Gastroesophageal sphincter (tissue), 4 donors: ENCODE measurements around the gene FBXO8. TPM values are rescaled to one million over a fixed set of nuclear protein-coding genes. Genes with fewer than 3 reads are reported as not detected.

ENCODE experiments used
- ATAC-seq: fragments of 150-250 bp; one replicate; pipeline ENCODE4 v1.9.1; 2016; ENCODE audit warnings: mild to moderate bottlenecking, moderate library complexity
- H3K27ac ChIP-seq, 4 donors: fragments of 200-600 bp; sonication (generic) in 3 of 4; 1 replicate in 3 of 4; 2 replicates in 1 of 4; pipeline ENCODE4 v1.5.1; 2016 to 2019
- H3K27me3 ChIP-seq: fragments of 200-600 bp; sonication (generic); one replicate; pipeline ENCODE4 v1.5.1; 2019
- H3K36me3 ChIP-seq, 2 donors: fragments of 200-600 bp; sonication (generic); one replicate each; pipeline ENCODE4 v1.5.1; 2019; ENCODE audit warnings: control low read depth in 1 of 2
- H3K4me1 ChIP-seq, 3 donors: fragments of 200-600 bp; sonication (generic); 1 replicate in 2 of 3; 2 replicates in 1 of 3; pipeline ENCODE4 v1.5.1; 2016 to 2019; ENCODE audit warnings: control low read depth in 2 of 3
- H3K4me3 ChIP-seq, 2 donors: fragments of 200-600 bp; sonication (generic); one replicate each; pipeline ENCODE4 v1.5.1; 2019; ENCODE audit warnings: mild to moderate bottlenecking in 1 of 2, moderate library complexity in 1 of 2
- H3K9me3 ChIP-seq, 3 donors: fragments of 200-600 bp; sonication (generic); one replicate each; pipeline ENCODE4 v1.5.1; 2017 to 2019; ENCODE audit warnings: control low read depth in 2 of 3
- CTCF ChIP-seq, 4 experiments: fragments of 200-600 bp in 2 of 4; fragments of 450-650 bp in 2 of 4; sonication (generic) in 1 of 4; IDR thresholded peaks; one replicate each; pipeline ENCODE4 v1.5.1; 2017 to 2019; ENCODE audit warnings: antibody characterized with exemption in 4 of 4, mild to moderate bottlenecking in 2 of 4, moderate library complexity in 2 of 4
- EP300 ChIP-seq: sonication (generic); formaldehyde crosslinking; IDR thresholded peaks from one replicate; pipeline ENCODE4 v1.6.1; 2017; ENCODE audit warnings: antibody characterized with exemption, mild to moderate bottlenecking
- POLR2A ChIP-seq, 2 donors: fragments of 450-650 bp; IDR thresholded peaks; one replicate each; pipeline ENCODE4 v1.6.1; 2017; ENCODE audit warnings: antibody characterized with exemption in 2 of 2, mild to moderate bottlenecking in 2 of 2, moderate library complexity in 1 of 2
- POLR2AphosphoS5 ChIP-seq: sonication (generic); formaldehyde crosslinking; IDR thresholded peaks from one replicate; pipeline ENCODE4 v1.6.1; 2017; ENCODE audit warnings: antibody characterized with exemption
- WGBS, 2 donors: methylation state at CpG; one replicate each; pipeline ENCODE4 v1.1.5; 2018; ENCODE audit warnings: low coverage in 1 of 2; 5-methylcytosine and 5-hydroxymethylcytosine counted together
- total RNA-seq, 4 donors: library from RNA; depleted of rRNA; stranded (reverse); fragments of >200 nt; gene quantifications; one replicate each; pipeline ENCODE4 v1.1.0, GENCODE V29; 2016

FBXO8 gene
- total RNA-seq, 4 donors from 2014 or later = 39.0 to 64.7 (median 58.8) TPM

- no peak overlapping the region for H3K4me3 ChIP-seq
- TF ChIP-seq POLR2A (IDR thresholded peaks at IDR 0.05) (no peak), CTCF (IDR thresholded peaks at IDR 0.05) (no peak), POLR2AphosphoS5 (no peak), EP300 (no peak)
- no peaks in the 10 kb centered on the region for H3K9me3 ChIP-seq
- H3K27ac ChIP-seq = no peak overlapping the region
- peaks cover 0 to 13% (median 0%) of the 10 kb centered on the region in 3 donors for H3K4me1 ChIP-seq
- 79 to 81% methylated on average over 1 of the region's 1 CpG for WGBS, 2 donors
- no peaks in the 10 kb centered on the region for H3K27me3 ChIP-seq
- ATAC-seq = no peak
- H3K36me3 ChIP-seq = peaks cover 0 to 26% of the 10 kb centered on the region in 2 donors
Observed at GRCh38 chr4:174254613-174255012, 28.9 kb downstream of the FBXO8 start.

- Histone ChIP-seq H3K4me1 (peaks cover 0 to 23% (median 0%) of the 10 kb centered on the region in 3 donors), H3K27me3 (no peaks in the 10 kb centered on the region), H3K4me3 (no peak overlapping the region), H3K36me3 (peaks cover 0 to 14% of the 10 kb centered on the region in 2 donors), H3K9me3 (no peaks in the 10 kb centered on the region), H3K27ac (no peak overlapping the region)
- TF ChIP-seq CTCF (IDR thresholded peaks at IDR 0.05) (no peak), EP300 (no peak), POLR2AphosphoS5 (no peak), POLR2A (IDR thresholded peaks at IDR 0.05) (no peak)
- ATAC-seq = no peak
- 57% methylated on average over 1 of the region's 2 CpGs; no CpG with 5 or more reads in 1 of the 2 donors for WGBS, 2 donors
Observed at GRCh38 chr4:174252412-174252811, 31.1 kb downstream of the FBXO8 start.

- ATAC-seq = no peak
- H3K9me3 ChIP-seq = no peaks in the 10 kb centered on the region
- no peaks in the 10 kb centered on the region for H3K27me3 ChIP-seq
- H3K4me3 ChIP-seq = no peak overlapping the region
- 35 to 38% methylated on average over 1 of the region's 1 CpG for WGBS, 2 donors
- H3K36me3 ChIP-seq = no peaks in the 10 kb centered on the region
- TF ChIP-seq CTCF (IDR thresholded peaks at IDR 0.05) = no peak
- TF ChIP-seq POLR2AphosphoS5 = no peak
- no peak for TF ChIP-seq EP300
- no peak for TF ChIP-seq POLR2A (IDR thresholded peaks at IDR 0.05)
- peaks cover 0 to 10% (median 0%) of the 10 kb centered on the region in 3 donors for H3K4me1 ChIP-seq
- H3K27ac ChIP-seq = no peak overlapping the region
Observed at GRCh38 chr4:174248407-174248806, 35.1 kb downstream of the FBXO8 start.

GRCh38 chr4:174245714-174246113 is 37.8 kb downstream of the FBXO8 start:
- 100% methylated on average over 1 of the region's 1 CpG for WGBS, 2 donors
- no peak for TF ChIP-seq POLR2AphosphoS5
- TF ChIP-seq EP300 = no peak
- TF ChIP-seq CTCF (IDR thresholded peaks at IDR 0.05) = no peak
- TF ChIP-seq POLR2A (IDR thresholded peaks at IDR 0.05) = no peak

GRCh38 chr4:174244441-174244840 is 39.0 kb downstream of the FBXO8 start:
- Histone ChIP-seq H3K9me3 (no peaks in the 10 kb centered on the region), H3K4me3 (no peak overlapping the region), H3K4me1 (peaks cover 0 to 10% (median 0%) of the 10 kb centered on the region in 3 donors), H3K27ac (no peak overlapping the region), H3K36me3 (peaks cover 0 to 18% of the 10 kb centered on the region in 2 donors), H3K27me3 (no peaks in the 10 kb centered on the region)
- TF ChIP-seq POLR2AphosphoS5 = no peak
- no peak for TF ChIP-seq POLR2A (IDR thresholded peaks at IDR 0.05)
- TF ChIP-seq EP300 = no peak
- no peak for TF ChIP-seq CTCF (IDR thresholded peaks at IDR 0.05)
- 77 to 87% methylated on average over 1 of the region's 1 CpG for WGBS, 2 donors
- no peak for ATAC-seq

More at GRCh38 chr4:174245714-174246113, 37.8 kb downstream of the FBXO8 start:
- ATAC-seq = no peak
- Histone ChIP-seq H3K27me3 (no peaks in the 10 kb centered on the region), H3K9me3 (no peaks in the 10 kb centered on the region), H3K4me1 (peaks cover 0 to 10% (median 0%) of the 10 kb centered on the region in 3 donors), H3K36me3 (peaks cover 0 to 6% of the 10 kb centered on the region in 2 donors), H3K4me3 (no peak overlapping the region), H3K27ac (no peak overlapping the region)
